GM12878 (cell line): ENCODE measurements around the gene AGMAT. TPM values are rescaled to one million over a fixed set of nuclear protein-coding genes. Genes with fewer than 3 reads are reported as not detected.

Experiments
- ATAC-seq: fragments of 200-7000 bp; cut with Tn5 transposase; 3 replicates; pipeline ENCODE4 v1.9.1; 2020; ENCODE audit warnings: mild to moderate bottlenecking, moderate library complexity
- BruUV-seq: library from RNA; stranded (reverse); fragments of 400-500 nt; replicated peaks from 2 replicates; lab custom pipeline; 2021; lab: Mats Ljungman, UMichigan
- CTCF ChIA-PET: fragments of 300-600 bp; sonication (Branson Sonifier 250); formaldehyde crosslinking; extraction: SDS; loops from one replicate; lab custom pipeline; 2021; ENCODE audit warnings: inconsistent platforms; lab: Yijun Ruan, JAX
- POLR2A ChIA-PET: fragments of 350-600 bp; formaldehyde crosslinking; extraction: SDS; loops from one replicate; lab custom pipeline; 2021; ENCODE audit warnings: inconsistent platforms; lab: Charles Lee
- RAD21 ChIA-PET: fragments of 300-600 bp; sonication (Branson Sonifier 250); formaldehyde crosslinking; loops from one replicate; lab custom pipeline; 2023; ENCODE audit warnings: antibody characterized with exemption; ENCODE audit not compliant: unreplicated experiment; lab: Charles Lee
- SMC1A ChIA-PET: fragments of 300-600 bp; sonication (Branson Sonifier 250); formaldehyde crosslinking; loops from one replicate; lab custom pipeline; 2023; ENCODE audit not compliant: unreplicated experiment, uncharacterized antibody; lab: Charles Lee
- DNase-seq: peaks from one replicate; pipeline ENCODE4 v3.0.0-alpha.2; 2011; ENCODE audit warnings: low read depth, low spot score
- FAIRE-seq: peaks from 3 replicates; lab custom pipeline; 2011; peaks lifted over from hg19 to GRCh38; lab: Jason Lieb, UNC
- H2AFZ ChIP-seq: 2 replicates; pipeline ENCODE4 v1.6.0; 2011; ENCODE audit warnings: low read depth, low read length, control low read depth; ENCODE audit not compliant: control insufficient read depth
- H3K27ac ChIP-seq: 2 replicates; pipeline ENCODE4 v1.5.1; 2011; ENCODE audit warnings: control low read depth; ENCODE audit not compliant: control insufficient read depth, insufficient read depth
- H3K27me3 ChIP-seq, 2 experiments: replicated peaks in 1 of 2; 2 replicates each; pipeline versions ENCODE4 v1.6.0 to v1.6.1; 2011; ENCODE audit warnings: low read length in 1 of 2; ENCODE audit not compliant: control insufficient read depth in 2 of 2, insufficient read depth in 2 of 2
- H3K36me3 ChIP-seq, 2 experiments: 2 replicates each; pipeline ENCODE4 v1.5.1; 2011; ENCODE audit warnings: low read length in 1 of 2; ENCODE audit not compliant: control insufficient read depth in 2 of 2, insufficient read depth in 2 of 2
- H3K4me1 ChIP-seq: 2 replicates; pipeline ENCODE4 v1.6.1; 2011; ENCODE audit warnings: mild to moderate bottlenecking, low read length, moderate library complexity, mixed read lengths; ENCODE audit not compliant: control insufficient read depth, insufficient read depth
- H3K4me2 ChIP-seq: 2 replicates; pipeline ENCODE4 v1.6.0; 2011; ENCODE audit warnings: control low read depth; ENCODE audit not compliant: control insufficient read depth, insufficient read depth
- H3K4me3 ChIP-seq: fragments of 200-600 bp; sonication (generic); 2 replicates; pipeline ENCODE4 v1.5.1; 2016
- H3K79me2 ChIP-seq: 2 replicates; pipeline ENCODE4 v1.6.0; 2011; ENCODE audit warnings: low read length; ENCODE audit not compliant: control insufficient read depth, insufficient read depth
- H3K9ac ChIP-seq: 2 replicates; pipeline ENCODE4 v1.8.0; 2011; ENCODE audit warnings: low read length, control low read depth, mixed read lengths; ENCODE audit not compliant: control insufficient read depth, insufficient read depth
- H3K9me3 ChIP-seq: replicated peaks from 3 replicates; pipeline ENCODE4 v1.5.1; 2011; ENCODE audit warnings: mild to moderate bottlenecking, low read length; ENCODE audit not compliant: control insufficient read depth, insufficient read depth
- H4K20me1 ChIP-seq: 2 replicates; pipeline ENCODE4 v1.6.0; 2011; ENCODE audit not compliant: control insufficient read depth, insufficient read depth
- BHLHE40 ChIP-seq, 2 experiments: fragments of 450-650 bp in 1 of 2; IDR thresholded peaks; 2 replicates each; pipeline ENCODE4 v1.6.1; 2011 to 2017; ENCODE audit warnings: low read depth in 2 of 2, borderline replicate concordance in 1 of 2, improper control_type of control experiment in 1 of 2, low read length in 1 of 2, mild to moderate bottlenecking in 1 of 2
- HDAC6 ChIP-seq: fragments of 200-600 bp; sonication (generic); IDR thresholded peaks from one replicate; pipeline ENCODE4 v1.8.0; 2017; ENCODE audit warnings: antibody characterized with exemption; ENCODE audit not compliant: unreplicated experiment
- PAX8 ChIP-seq: fragments of 450-650 bp; IDR thresholded peaks from 2 replicates; pipeline ENCODE4 v1.6.1; 2017; ENCODE audit warnings: mild to moderate bottlenecking, moderate library complexity
- WGBS: methylation state at CpG from one replicate; pipeline ENCODE4 v1.1.6; 2016; ENCODE audit warnings: low lambda C conversion rate; ENCODE audit not compliant: insufficient replicate concordance, insufficient coverage; ENCODE audit errors: missing lambda C conversion rate; 5-methylcytosine and 5-hydroxymethylcytosine counted together
- in situ Hi-C: fragments of 300-500 bp; cut with MboI; formaldehyde crosslinking; loops from 9 replicates; pipeline ENCODE4 v1.14.3; 2018; ENCODE audit warnings: mixed read lengths
- intact Hi-C: fragments of 100-400 bp; cut with micrococcal nuclease; formaldehyde crosslinking; loops from one replicate; pipeline ENCODE4 v1.14.2; 2022; ENCODE audit not compliant: unreplicated experiment
- polyA plus RNA-seq, 11 experiments: library from polyadenylated mRNA; depleted of rRNA in 4 of 11; unstranded in 6 of 11; stranded (reverse) in 5 of 11; fragments of >200 nt; fragmentation: Nextera tagmentation in 4 of 11; fragmentation: Illumina TruSeq in 1 of 11; extraction: Ambion mirVana in 4 of 11; extraction: Trizol in 1 of 11; gene quantifications; 1 replicate in 1 of 11; 2 replicates in 10 of 11; pipeline versions ENCODE4 v1.2.1 to v1.2.3, GENCODE V29; 2011 to 2016; ENCODE audit warnings: inconsistent platforms in 2 of 11, missing spikeins in 2 of 11, low read depth in 1 of 11
- total RNA-seq, 4 experiments: library from RNA; depleted of rRNA in 3 of 4; stranded (reverse); fragments of >200 nt in 3 of 4; fragmentation: Illumina TruSeq in 1 of 4; extraction: Trizol in 1 of 4; gene quantifications; 2 replicates each; pipeline versions ENCODE4 v1.2.1 to v1.2.3, GENCODE V29; 2013 to 2021

Gene AGMAT
- total and polyA plus RNA-seq, 10 of the 15 experiments (the other 5 are each of a cell fraction or from before 2014, with no cell fraction given), result 0.47 to 7.9 (median 4.7) TPM

GRCh38 chr1:15531003-15531402 lies 53.8 kb downstream of the AGMAT start:
- no peaks in the 10 kb centered on the region for H3K27me3 ChIP-seq
- no peak overlapping the region for H3K4me3 ChIP-seq
- no peak for DNase-seq
- FAIRE-seq, result no peak
- no peak for TF ChIP-seq HDAC6
- TF ChIP-seq BHLHE40 (IDR thresholded peaks at IDR 0.05; ENCODE audit: borderline replicate concordance in 1 of 2, low read depth in 2 of 2, low read length in 1 of 2), result 0 out of 4 replicates have a peak, but pooled peaks of 1 of the 2 experiments have one; percentile 11
- TF ChIP-seq PAX8, result peak; percentile 94; the same call in 1 of the 2 replicates
- TF ChIP-seq, all 136 proteins: peak for 2
- intact Hi-C loops (no loop called here), in situ Hi-C loops (no loop called here)
- ChIA-PET RAD21 (interaction anchor here (1.4 kb wide), 1 partner anchor 160 kb away, joined by 3 read pairs; no protein-coding TSS in a partner anchor), CTCF (interaction anchor here (1.4 kb wide), 1 partner anchor 53 kb away, joined by 3 read pairs; no protein-coding TSS in a partner anchor), POLR2A (no interaction called here), SMC1A (interaction anchor here (1.2 kb wide), 1 partner anchor 46 kb away, joined by 3 read pairs; no protein-coding TSS in a partner anchor)
- Histone ChIP-seq H3K9ac (no peak overlapping the region), H4K20me1 (no peaks in the 10 kb centered on the region), H2AFZ (no peak overlapping the region), H3K79me2 (peaks cover 8% of the 10 kb centered on the region), H3K4me1 (peaks cover 4% of the 10 kb centered on the region; the same call in 1 of the 2 replicates), H3K36me3 (peaks cover 0 to 3% of the 10 kb centered on the region in 2 experiments; a peak in 1 of 4 replicates), H3K9me3 (no peaks in the 10 kb centered on the region), H3K27ac (no peak overlapping the region), H3K4me2 (no peak overlapping the region)
- ATAC-seq, result no peak
- no TSS peak for BruUV-seq
- 84% methylated on average over 4 of the region's 4 CpGs for WGBS
